ENCODE results near the gene MACROD2. TPM values are rescaled to one million over a fixed set of nuclear protein-coding genes. Genes with fewer than 3 reads are reported as not detected.
A peak's percentile ranks its signal among the peaks of the same experiment; 100 is the strongest.
"Not testable (repeated sequence)": the region's sequence is repeated elsewhere in the genome, so short reads cannot be mapped to it uniquely, and the experiment has no call there.

Gene MACROD2
- polyA plus RNA-seq, 4 donors: 1.00 to 4.8 (median 1.4) TPM

- H3K27ac ChIP-seq (ENCODE audit: low read depth in 1 of 3, low read length in 2 of 3); FAIRE-seq; H3K36me3 ChIP-seq (ENCODE audit: control insufficient read depth in 3 of 3, insufficient read depth in 2 of 3, low read depth in 1 of 3, low read length in 3 of 3); DNase-seq; H3K27me3 ChIP-seq (ENCODE audit: control insufficient read depth in 3 of 3, insufficient read depth in 3 of 3, low read length in 3 of 3); H3K4me3 ChIP-seq (ENCODE audit: low read depth in 1 of 3, low read length in 3 of 3): not testable (repeated sequence)
- Histone ChIP-seq H3K4me1 (ENCODE audit: control insufficient read depth in 3 of 3, insufficient read depth in 2 of 3, low read depth in 1 of 3, low read length in 2 of 3) (peaks cover 3 to 27% (median 6%) of the 10 kb centered on the region in 3 donors), H3K9me3 (ENCODE audit: control insufficient read depth in 2 of 2, insufficient read depth in 1 of 2, low read depth in 1 of 2, low read length in 1 of 2) (peaks cover 0 to 38% of the 10 kb centered on the region in 2 donors)
- WGBS, 3 donors: 87 to 90% (median 89%) methylated on average over 3 of the region's 3 CpGs
Measured at GRCh38 chr20:14981486-14981885, 986.2 kb downstream of the MACROD2 start.

DNA sequence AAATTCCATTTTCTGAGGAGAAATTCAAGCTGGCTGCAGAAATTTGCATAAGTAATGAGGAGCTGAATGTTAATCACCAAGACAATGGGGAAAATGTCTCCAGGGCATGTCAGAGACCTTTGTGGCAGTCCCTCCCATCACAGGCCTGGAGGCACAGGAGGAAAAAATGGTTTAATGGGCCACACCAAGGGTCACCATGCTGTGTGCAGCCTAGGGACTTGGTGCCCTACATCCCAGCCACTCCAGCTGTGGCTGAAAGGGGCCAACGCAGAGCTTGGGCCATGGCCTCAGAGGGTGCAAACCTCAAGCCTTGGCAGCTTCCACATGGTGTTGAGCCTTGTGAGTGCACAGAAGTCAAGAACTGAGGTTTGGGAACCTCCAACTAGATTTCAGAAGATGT, 987.0 kb downstream of the MACROD2 start:
- not testable (repeated sequence) for H3K27ac ChIP-seq (ENCODE audit: low read depth in 1 of 3, low read length in 2 of 3); H3K27me3 ChIP-seq (ENCODE audit: control insufficient read depth in 3 of 3, insufficient read depth in 3 of 3, low read length in 3 of 3); FAIRE-seq; H3K36me3 ChIP-seq (ENCODE audit: control insufficient read depth in 3 of 3, insufficient read depth in 2 of 3, low read depth in 1 of 3, low read length in 3 of 3); H3K4me3 ChIP-seq (ENCODE audit: low read depth in 1 of 3, low read length in 3 of 3); DNase-seq
- peaks cover 0 to 38% of the 10 kb centered on the region in 2 donors for H3K9me3 ChIP-seq (ENCODE audit: control insufficient read depth in 2 of 2, insufficient read depth in 1 of 2, low read depth in 1 of 2, low read length in 1 of 2)
- peaks cover 5 to 27% (median 8%) of the 10 kb centered on the region in 3 donors for H3K4me1 ChIP-seq (ENCODE audit: control insufficient read depth in 3 of 3, insufficient read depth in 2 of 3, low read depth in 1 of 3, low read length in 2 of 3)
- 92 to 100% (median 94%) methylated on average over 1 of the region's 1 CpG for WGBS, 3 donors

GRCh38 chr20:14984305-14984704, 989.0 kb downstream of the MACROD2 start:
- H3K9me3 ChIP-seq (ENCODE audit: control insufficient read depth in 2 of 2, insufficient read depth in 1 of 2, low read depth in 1 of 2, low read length in 1 of 2): peaks cover 0 to 38% of the 10 kb centered on the region in 2 donors
- DNase-seq: no peak

GRCh38 chr20:14984768-14985622, 989.7 kb downstream of the MACROD2 start:
- WGBS, 3 donors: 38 to 55% (median 41%) methylated on average over 4 of the region's 4 CpGs
- peaks cover 0 to 38% of the 10 kb centered on the region in 2 donors for H3K9me3 ChIP-seq (ENCODE audit: control insufficient read depth in 2 of 2, insufficient read depth in 1 of 2, low read depth in 1 of 2, low read length in 1 of 2)
- H3K27ac ChIP-seq (ENCODE audit: low read depth in 1 of 3, low read length in 2 of 3): peak overlapping the region; percentile 64 to 90 (median 68)
- FAIRE-seq: no peak
- H3K36me3 ChIP-seq (ENCODE audit: control insufficient read depth in 3 of 3, insufficient read depth in 2 of 3, low read depth in 1 of 3, low read length in 3 of 3): no peaks in the 10 kb centered on the region
- no peaks in the 10 kb centered on the region for H3K27me3 ChIP-seq (ENCODE audit: control insufficient read depth in 3 of 3, insufficient read depth in 3 of 3, low read length in 3 of 3)
- DNase-seq: peak; percentile 63 to 72
- no peak overlapping the region for H3K4me3 ChIP-seq (ENCODE audit: low read depth in 1 of 3, low read length in 3 of 3)
- peaks cover 5 to 18% (median 8%) of the 10 kb centered on the region in 3 donors for H3K4me1 ChIP-seq (ENCODE audit: control insufficient read depth in 3 of 3, insufficient read depth in 2 of 3, low read depth in 1 of 3, low read length in 2 of 3)

More at GRCh38 chr20:14984305-14984704, 989.0 kb downstream of the MACROD2 start:
- 74 to 86% (median 77%) methylated on average over 3 of the region's 3 CpGs for WGBS, 3 donors
- H3K4me1 ChIP-seq (ENCODE audit: control insufficient read depth in 3 of 3, insufficient read depth in 2 of 3, low read depth in 1 of 3, low read length in 2 of 3): peaks cover 5 to 18% (median 8%) of the 10 kb centered on the region in 3 donors
- no peak for FAIRE-seq
- H3K36me3 ChIP-seq (ENCODE audit: control insufficient read depth in 3 of 3, insufficient read depth in 2 of 3, low read depth in 1 of 3, low read length in 3 of 3): no peaks in the 10 kb centered on the region
- H3K27ac ChIP-seq (ENCODE audit: low read depth in 1 of 3, low read length in 2 of 3): peak overlapping the region in 1 of 3 donors; percentile 90
- H3K27me3 ChIP-seq (ENCODE audit: control insufficient read depth in 3 of 3, insufficient read depth in 3 of 3, low read length in 3 of 3): no peaks in the 10 kb centered on the region
- H3K4me3 ChIP-seq (ENCODE audit: low read depth in 1 of 3, low read length in 3 of 3): no peak overlapping the region

DNA sequence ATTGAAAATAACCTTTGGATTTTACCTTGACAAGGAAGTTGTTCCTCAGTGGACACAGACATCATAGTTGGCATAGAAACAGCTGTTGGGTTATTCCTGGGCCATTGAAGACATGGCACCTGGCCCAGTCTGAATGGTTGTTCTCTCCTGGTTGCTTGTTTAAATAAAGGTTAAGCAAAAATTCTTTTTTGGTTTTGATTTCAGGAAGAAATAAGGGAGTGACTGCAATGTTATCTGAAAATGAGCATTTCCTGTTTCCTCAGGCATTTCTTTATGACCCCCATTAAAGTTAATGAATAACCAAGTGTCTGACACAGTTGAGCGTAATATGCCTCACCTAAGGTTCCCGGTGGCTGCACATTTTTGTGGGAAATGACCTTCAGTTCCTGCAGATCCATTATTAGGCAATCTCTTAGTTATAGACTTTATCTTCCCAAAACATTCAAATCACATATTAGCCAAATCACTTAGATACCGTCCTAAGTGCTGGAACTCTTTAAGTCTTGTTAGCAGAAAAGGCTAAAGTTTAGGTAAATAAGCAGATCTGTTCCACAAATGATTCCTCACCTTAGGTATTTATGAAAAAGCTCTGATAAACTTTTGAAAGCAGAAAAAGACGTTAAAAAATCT, 990.8 kb downstream of the MACROD2 start:
- DNase-seq: peak; percentile 96 to 99
- H3K9me3 ChIP-seq (ENCODE audit: control insufficient read depth in 2 of 2, insufficient read depth in 1 of 2, low read depth in 1 of 2, low read length in 1 of 2): peaks cover 0 to 29% of the 10 kb centered on the region in 2 donors
- no peaks in the 10 kb centered on the region for H3K36me3 ChIP-seq (ENCODE audit: control insufficient read depth in 3 of 3, insufficient read depth in 2 of 3, low read depth in 1 of 3, low read length in 3 of 3)
- no peak overlapping the region for H3K4me3 ChIP-seq (ENCODE audit: low read depth in 1 of 3, low read length in 3 of 3)
- peaks cover 5 to 18% (median 8%) of the 10 kb centered on the region in 3 donors for H3K4me1 ChIP-seq (ENCODE audit: control insufficient read depth in 3 of 3, insufficient read depth in 2 of 3, low read depth in 1 of 3, low read length in 2 of 3)
- no peaks in the 10 kb centered on the region for H3K27me3 ChIP-seq (ENCODE audit: control insufficient read depth in 3 of 3, insufficient read depth in 3 of 3, low read length in 3 of 3)
- FAIRE-seq: no peak
- WGBS, 3 donors: 4 to 36% (median 13%) methylated on average over 4 of the region's 4 CpGs
- peak overlapping the region; percentile 48 to 90 (median 52) for H3K27ac ChIP-seq (ENCODE audit: low read depth in 1 of 3, low read length in 2 of 3)

DNA sequence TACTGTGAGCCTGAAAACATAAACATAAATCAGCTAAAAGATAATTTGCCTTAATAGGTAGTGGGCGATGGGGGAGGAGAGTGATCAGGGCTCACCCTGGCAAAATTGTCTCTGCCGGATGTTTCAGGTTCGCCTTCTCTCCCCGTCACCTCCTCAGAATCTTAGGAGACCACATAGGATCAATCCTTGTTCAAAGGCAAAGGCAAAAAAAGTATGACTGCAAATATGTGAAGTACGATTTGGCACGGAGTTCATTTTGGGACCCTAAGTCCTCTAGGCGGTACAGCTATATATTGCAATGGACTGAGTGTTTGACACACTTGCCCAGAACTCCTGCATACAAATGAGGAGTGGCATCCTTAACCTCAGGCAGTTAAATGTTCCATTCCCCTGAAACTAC, 991.3 kb downstream of the MACROD2 start:
- Histone ChIP-seq H3K4me3 (ENCODE audit: low read depth in 1 of 3, low read length in 3 of 3) (no peak overlapping the region), H3K27me3 (ENCODE audit: control insufficient read depth in 3 of 3, insufficient read depth in 3 of 3, low read length in 3 of 3) (no peaks in the 10 kb centered on the region), H3K36me3 (ENCODE audit: control insufficient read depth in 3 of 3, insufficient read depth in 2 of 3, low read depth in 1 of 3, low read length in 3 of 3) (no peaks in the 10 kb centered on the region), H3K9me3 (ENCODE audit: control insufficient read depth in 2 of 2, insufficient read depth in 1 of 2, low read depth in 1 of 2, low read length in 1 of 2) (peaks cover 0 to 24% of the 10 kb centered on the region in 2 donors), H3K4me1 (ENCODE audit: control insufficient read depth in 3 of 3, insufficient read depth in 2 of 3, low read depth in 1 of 3, low read length in 2 of 3) (peaks cover 5 to 18% (median 8%) of the 10 kb centered on the region in 3 donors), H3K27ac (ENCODE audit: low read depth in 1 of 3, low read length in 2 of 3) (peak overlapping the region; percentile 41 to 90 (median 50))
- 21 to 57% (median 48%) methylated on average over 7 of the region's 7 CpGs for WGBS, 3 donors
- FAIRE-seq (no peak), DNase-seq (no peak)

DNA sequence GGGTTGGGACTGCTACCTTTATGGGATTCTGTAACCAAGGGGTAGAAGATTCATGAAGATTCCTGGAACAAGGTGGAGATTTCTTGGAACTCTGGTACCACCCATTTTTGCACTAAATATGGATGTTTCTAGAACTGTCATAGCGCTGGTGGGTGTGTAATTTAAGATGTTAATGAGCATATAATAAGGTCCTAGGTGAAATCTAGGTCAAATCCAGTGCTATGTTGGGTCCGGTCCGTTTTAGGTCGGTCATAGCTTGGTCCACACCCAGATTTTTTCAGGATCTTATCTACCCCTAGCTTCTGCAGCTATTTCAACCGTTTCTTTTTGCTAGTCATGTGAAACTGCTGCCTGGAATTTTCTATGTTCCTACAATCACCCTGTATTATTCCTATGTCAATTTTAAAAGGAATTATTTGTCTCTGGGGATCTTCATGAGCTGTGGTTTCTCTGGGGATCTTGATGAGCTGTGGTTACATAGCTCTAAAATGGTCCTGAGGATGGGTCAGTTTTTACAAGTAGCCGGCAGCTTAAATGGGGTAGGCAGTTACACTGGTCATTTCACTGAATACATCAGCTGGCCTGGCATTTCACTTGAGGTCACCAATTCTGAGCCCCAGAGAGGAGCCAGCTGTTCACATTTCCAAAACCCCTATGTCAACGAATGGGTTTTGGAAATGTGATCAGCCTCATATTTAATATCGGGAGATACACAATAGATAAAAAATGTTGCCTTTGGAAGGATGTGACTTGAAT, 994.4 kb downstream of the MACROD2 start:
- Histone ChIP-seq H3K36me3 (ENCODE audit: control insufficient read depth in 3 of 3, insufficient read depth in 2 of 3, low read depth in 1 of 3, low read length in 3 of 3) (no peaks in the 10 kb centered on the region), H3K4me1 (ENCODE audit: control insufficient read depth in 3 of 3, insufficient read depth in 2 of 3, low read depth in 1 of 3, low read length in 2 of 3) (peaks cover 5 to 12% (median 8%) of the 10 kb centered on the region in 3 donors), H3K9me3 (ENCODE audit: control insufficient read depth in 2 of 2, insufficient read depth in 1 of 2, low read depth in 1 of 2, low read length in 1 of 2) (no peaks in the 10 kb centered on the region), H3K27me3 (ENCODE audit: control insufficient read depth in 3 of 3, insufficient read depth in 3 of 3, low read length in 3 of 3) (no peaks in the 10 kb centered on the region), H3K4me3 (ENCODE audit: low read depth in 1 of 3, low read length in 3 of 3) (no peak overlapping the region), H3K27ac (ENCODE audit: low read depth in 1 of 3, low read length in 2 of 3) (no peak overlapping the region)
- 85 to 88% (median 87%) methylated on average over 8 of the region's 8 CpGs for WGBS, 3 donors
- FAIRE-seq: no peak
- no peak for DNase-seq

DNA sequence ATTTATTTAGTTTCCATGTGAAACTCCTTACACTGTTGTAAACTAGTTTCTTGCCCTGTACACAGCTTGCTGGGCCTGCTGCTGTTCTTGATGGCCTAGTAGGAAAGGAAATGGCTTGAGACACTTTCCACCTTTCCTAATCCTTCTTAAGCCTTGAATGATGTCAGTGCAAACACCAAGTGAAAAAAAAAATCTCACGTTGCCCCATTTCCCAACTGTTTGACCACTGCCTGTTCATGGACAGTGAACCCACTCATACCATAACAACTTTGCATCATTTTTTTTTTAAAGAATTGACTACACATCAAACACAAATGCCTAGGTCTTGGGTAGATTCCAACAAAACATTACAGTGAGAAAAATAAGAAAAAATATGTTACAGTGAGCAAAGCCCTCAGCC, 995.7 kb downstream of the MACROD2 start:
- no peak for FAIRE-seq

More for the DNA sequence above, 995.7 kb downstream of the MACROD2 start:
- Histone ChIP-seq H3K9me3 (ENCODE audit: control insufficient read depth in 2 of 2, insufficient read depth in 1 of 2, low read depth in 1 of 2, low read length in 1 of 2) (no peaks in the 10 kb centered on the region), H3K4me1 (ENCODE audit: control insufficient read depth in 3 of 3, insufficient read depth in 2 of 3, low read depth in 1 of 3, low read length in 2 of 3) (peaks cover 0 to 2% (median 2%) of the 10 kb centered on the region in 3 donors), H3K36me3 (ENCODE audit: control insufficient read depth in 3 of 3, insufficient read depth in 2 of 3, low read depth in 1 of 3, low read length in 3 of 3) (no peaks in the 10 kb centered on the region), H3K27me3 (ENCODE audit: control insufficient read depth in 3 of 3, insufficient read depth in 3 of 3, low read length in 3 of 3) (no peaks in the 10 kb centered on the region), H3K27ac (ENCODE audit: low read depth in 1 of 3, low read length in 2 of 3) (no peak overlapping the region), H3K4me3 (ENCODE audit: low read depth in 1 of 3, low read length in 3 of 3) (no peak overlapping the region)
- WGBS, 3 donors: 74 to 94% (median 90%) methylated on average over 1 of the region's 1 CpG
- DNase-seq: no peak
